ENCODE data around the gene VAV2. TPM values are rescaled to one million over a fixed set of nuclear protein-coding genes. Genes with fewer than 3 reads are reported as not detected.

Gene VAV2
- total RNA-seq, 2 experiments from 2014 or later: 4.2 TPM

DNA sequence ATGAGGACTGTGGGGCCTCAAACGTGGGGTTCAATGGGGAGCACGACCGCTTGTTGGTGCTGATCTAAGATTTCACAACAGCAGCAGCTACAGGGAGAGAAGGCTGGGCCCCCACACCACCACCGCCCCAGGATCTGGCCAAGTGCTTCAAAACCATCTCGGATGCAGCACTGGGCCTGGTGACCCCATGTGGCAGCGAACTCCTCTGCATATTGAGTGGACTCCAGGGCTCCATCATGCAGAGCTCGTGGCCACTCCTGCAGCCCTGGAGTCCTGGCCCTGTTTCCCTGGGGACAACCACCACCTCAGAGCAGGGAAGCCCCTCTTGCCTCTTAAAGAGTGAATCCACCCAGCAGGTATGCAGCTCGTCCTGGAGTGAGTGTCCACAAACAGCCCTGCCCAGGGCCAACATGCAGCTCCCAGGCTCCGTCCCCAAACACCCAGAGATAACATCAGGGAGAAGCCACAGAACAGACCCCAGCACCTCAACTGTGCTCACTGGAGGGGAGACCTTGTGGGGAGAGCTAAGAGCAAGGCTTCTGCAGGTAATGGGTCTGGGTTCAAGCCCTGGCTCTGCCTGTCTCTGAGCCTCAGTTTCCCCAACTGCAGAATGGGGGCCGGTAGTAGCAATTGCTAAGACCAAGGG is 150.8 kb downstream of the VAV2 start:
- Mint-ChIP-seq H3K27me3 (no peaks in the 10 kb centered on the region), H3K36me3 (no peaks in the 10 kb centered on the region), H3K4me3 (no peak overlapping the region), H3K4me1 (no peaks in the 10 kb centered on the region), H3K27ac (no peak overlapping the region), H3K9me3 (no peaks in the 10 kb centered on the region)
- DNase-seq: no peak

DNA sequence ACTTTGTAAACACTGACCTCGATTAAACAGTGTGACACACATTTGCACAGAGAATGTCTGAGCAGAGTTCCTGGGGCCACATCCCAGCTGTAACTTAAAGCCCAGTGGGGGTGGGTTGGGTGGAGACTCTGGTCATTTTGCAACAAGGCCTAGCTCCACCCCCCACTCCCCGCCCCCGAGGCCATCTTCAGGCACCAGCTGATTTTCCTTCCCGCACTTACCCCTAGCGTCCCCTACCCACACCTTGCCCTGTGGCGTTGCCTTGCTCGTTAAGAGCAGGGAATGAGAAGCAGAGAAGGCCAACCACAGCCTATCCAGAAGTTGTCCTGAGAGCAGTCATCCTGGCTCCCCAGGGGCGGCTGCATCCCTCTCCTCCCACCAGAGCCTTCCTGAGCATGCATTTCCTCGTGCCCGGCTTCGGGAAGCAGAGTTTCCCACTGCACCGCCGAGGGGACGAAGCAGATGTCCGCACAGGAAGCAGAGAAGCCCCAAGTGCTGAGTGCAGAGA is 152.2 kb downstream of the VAV2 start:
- DNase-seq: no peak
- H3K4me3 Mint-ChIP-seq: no peak overlapping the region
- H3K27ac Mint-ChIP-seq: no peak overlapping the region
- no peaks in the 10 kb centered on the region for H3K4me1 Mint-ChIP-seq
- H3K9me3 Mint-ChIP-seq: no peaks in the 10 kb centered on the region
- no peaks in the 10 kb centered on the region for H3K36me3 Mint-ChIP-seq
- H3K27me3 Mint-ChIP-seq: no peaks in the 10 kb centered on the region

DNA sequence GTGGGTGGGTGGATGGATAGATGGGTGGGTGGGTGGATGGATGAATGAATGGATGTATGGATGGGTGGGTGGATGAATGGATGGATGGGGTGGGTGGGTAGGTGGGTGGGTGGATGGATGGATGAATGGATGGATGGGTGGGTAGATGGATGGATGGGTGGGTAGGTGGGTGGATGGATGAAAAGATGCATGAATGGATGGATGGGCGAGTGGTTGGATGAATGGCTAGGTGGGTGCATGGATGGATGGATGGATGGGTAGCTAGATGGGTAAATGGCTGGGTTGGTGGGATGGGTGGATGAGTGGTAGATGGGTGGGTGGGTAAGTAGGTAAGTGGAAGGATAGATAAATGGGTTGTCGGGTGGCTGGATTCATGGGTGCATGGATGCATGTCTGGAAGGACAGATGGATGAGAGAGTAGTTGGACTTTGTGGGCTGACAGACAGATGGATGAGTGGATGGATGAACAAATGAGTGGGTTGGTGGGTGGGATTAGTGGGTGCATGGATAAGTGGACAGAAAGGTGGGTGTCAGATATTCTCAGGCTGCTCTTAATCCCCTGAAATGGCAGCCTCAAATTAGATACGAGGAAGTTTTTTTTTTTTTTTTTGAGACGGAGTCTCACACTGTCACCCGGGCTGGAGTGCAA is 153.1 kb downstream of the VAV2 start:
- no peaks in the 10 kb centered on the region for H3K9me3 Mint-ChIP-seq
- no peaks in the 10 kb centered on the region for H3K27me3 Mint-ChIP-seq
- DNase-seq: no peak
- no peaks in the 10 kb centered on the region for H3K4me1 Mint-ChIP-seq
- no peak overlapping the region for H3K27ac Mint-ChIP-seq
- H3K4me3 Mint-ChIP-seq: no peak overlapping the region
- H3K36me3 Mint-ChIP-seq: no peaks in the 10 kb centered on the region

DNA sequence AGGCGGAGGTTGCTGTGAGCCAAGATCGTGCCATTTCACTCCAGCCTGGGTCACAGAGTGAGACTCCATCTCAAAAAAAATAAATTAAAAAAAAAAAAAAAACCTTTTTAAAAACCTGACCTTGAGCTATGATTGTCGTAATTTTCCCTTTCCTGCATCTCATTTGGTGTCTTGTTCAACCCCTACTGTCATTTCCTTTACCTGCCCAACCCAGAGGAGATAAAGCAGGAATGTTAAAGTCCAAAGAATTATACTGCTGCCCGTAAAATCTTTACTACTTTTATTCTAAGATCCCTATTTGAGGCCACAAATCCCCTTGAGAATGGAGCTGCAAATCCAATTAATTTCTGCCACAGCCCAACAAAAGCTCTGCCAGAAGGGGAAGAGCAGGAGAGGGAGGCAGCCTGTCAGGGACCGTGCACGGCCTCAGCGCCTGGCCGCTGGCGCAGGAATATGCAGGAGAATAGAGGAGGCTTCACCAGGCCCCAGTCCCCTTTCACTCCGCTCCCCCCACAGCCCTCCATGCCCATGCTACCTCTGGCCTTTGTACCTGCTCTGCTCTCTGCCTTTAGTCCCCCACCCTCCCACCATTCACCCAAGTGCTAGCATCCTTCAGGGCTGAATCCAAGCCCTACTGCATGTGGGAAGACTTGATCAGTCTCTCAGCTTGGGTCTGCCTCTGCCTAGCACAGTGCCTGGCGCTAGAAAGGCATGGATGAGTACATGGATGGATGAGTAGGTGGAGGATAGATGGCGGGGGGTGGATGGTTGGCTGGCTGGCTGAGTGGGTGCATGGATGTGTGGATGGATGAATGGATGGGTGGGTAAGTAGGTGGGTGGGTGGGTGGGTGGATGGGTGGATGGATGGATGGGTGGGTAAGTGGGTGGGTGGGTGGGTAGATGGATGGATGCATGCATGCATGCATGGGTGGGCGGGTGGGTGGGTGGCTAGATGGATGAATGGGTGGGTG is 154.2 kb downstream of the VAV2 start:
- H3K36me3 Mint-ChIP-seq: no peaks in the 10 kb centered on the region
- no peak overlapping the region for H3K4me3 Mint-ChIP-seq
- no peaks in the 10 kb centered on the region for H3K4me1 Mint-ChIP-seq
- no peak for DNase-seq
- no peaks in the 10 kb centered on the region for H3K9me3 Mint-ChIP-seq
- no peaks in the 10 kb centered on the region for H3K27me3 Mint-ChIP-seq
- H3K27ac Mint-ChIP-seq: no peak overlapping the region

DNA sequence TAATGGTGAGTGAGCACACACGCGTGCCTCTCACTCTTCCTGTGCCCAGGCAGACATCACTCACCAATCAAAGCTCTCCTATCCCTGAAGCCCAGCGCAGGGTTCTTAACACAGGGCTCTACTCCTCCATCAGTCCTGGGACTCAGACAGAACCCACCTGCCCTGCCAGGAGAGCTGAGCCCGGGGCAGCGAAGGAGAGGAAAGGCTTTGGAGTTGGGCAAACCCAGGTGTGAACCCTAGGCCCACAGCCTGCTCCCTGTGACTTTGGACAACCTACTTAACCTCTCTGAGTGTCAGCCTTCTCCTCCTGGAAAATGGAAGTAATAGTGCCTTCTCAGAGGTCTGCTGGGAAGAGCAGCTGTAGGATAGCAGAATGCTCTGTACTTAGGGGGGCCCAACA is 155.3 kb downstream of the VAV2 start:
- no peaks in the 10 kb centered on the region for H3K9me3 Mint-ChIP-seq
- H3K36me3 Mint-ChIP-seq: no peaks in the 10 kb centered on the region
- no peak overlapping the region for H3K27ac Mint-ChIP-seq
- no peak overlapping the region for H3K4me3 Mint-ChIP-seq
- DNase-seq: no peak
- no peaks in the 10 kb centered on the region for H3K4me1 Mint-ChIP-seq
- H3K27me3 Mint-ChIP-seq: no peaks in the 10 kb centered on the region

DNA sequence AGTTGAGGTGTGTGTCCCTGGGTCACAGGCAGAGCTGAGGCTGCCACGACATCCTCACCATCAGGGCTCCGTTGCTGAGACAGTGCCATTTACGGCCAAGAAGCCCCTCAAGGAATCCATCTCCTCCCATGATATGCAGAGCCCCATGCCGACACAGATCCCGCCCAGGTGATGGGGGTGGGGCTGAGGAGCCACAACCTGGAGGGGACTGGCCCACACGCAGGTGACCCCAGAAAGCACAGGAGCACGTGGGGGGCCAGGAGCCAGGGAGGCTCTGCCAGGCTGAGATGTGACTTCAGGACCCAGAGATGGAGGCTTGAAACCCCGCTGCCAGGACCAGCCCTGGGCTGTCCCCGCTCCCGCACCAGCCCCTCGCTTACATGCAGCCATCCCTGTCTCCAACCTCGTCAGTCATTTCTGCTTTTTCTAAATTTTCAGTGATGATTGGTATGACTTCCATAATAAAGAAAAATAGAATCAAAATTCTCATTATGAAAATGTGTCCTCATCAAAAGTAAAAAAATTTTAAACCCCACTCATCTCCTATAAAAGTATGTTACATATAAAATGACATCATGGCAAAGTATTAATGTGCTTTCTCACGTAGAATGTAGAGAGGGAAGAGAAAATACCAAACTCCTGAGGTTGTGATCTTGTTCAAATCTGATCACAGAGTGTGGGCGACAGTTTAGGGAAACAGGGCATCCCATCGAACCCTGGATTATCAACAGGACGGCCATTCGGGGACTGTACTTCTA is 155.9 kb downstream of the VAV2 start:
- H3K27ac Mint-ChIP-seq: no peak overlapping the region
- H3K9me3 Mint-ChIP-seq: no peaks in the 10 kb centered on the region
- H3K4me1 Mint-ChIP-seq: no peaks in the 10 kb centered on the region
- H3K36me3 Mint-ChIP-seq: no peaks in the 10 kb centered on the region
- no peaks in the 10 kb centered on the region for H3K27me3 Mint-ChIP-seq
- no peak for DNase-seq
- H3K4me3 Mint-ChIP-seq: no peak overlapping the region

DNA sequence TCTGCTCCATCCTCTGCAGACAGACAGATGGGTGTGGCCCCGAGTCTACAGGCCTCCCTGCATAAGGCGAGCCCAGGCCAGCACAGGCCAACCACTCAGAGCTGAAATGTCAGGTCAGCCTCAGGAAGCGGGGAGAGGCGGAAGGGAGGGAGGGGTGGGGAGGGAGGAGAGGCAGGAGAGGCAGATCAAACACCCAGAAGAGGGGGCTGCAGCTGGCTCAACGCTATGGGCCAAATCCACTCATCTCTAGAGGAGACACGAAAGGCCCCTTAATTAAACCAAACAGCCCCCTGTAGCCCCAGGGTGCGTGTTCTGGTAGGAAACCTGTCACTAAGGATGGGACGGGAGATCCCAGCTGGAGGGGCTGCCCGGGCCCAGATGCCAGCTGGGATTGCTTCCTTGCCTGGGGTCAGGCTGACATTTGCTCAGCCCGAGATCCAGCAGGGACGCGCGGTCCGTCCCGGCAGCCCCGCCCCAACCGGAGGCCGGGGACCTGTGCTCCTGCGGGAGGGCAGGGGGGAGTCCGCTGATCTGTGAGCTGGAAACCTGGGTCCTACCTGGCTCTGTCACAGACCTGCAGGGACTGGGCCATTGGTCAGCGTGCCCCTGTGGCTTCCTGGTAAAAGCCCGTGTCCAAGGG is 156.7 kb downstream of the VAV2 start:
- Mint-ChIP-seq H3K9me3 (no peaks in the 10 kb centered on the region), H3K4me1 (no peaks in the 10 kb centered on the region), H3K4me3 (no peak overlapping the region), H3K27ac (no peak overlapping the region), H3K27me3 (no peaks in the 10 kb centered on the region), H3K36me3 (no peaks in the 10 kb centered on the region)
- no peak for DNase-seq

DNA sequence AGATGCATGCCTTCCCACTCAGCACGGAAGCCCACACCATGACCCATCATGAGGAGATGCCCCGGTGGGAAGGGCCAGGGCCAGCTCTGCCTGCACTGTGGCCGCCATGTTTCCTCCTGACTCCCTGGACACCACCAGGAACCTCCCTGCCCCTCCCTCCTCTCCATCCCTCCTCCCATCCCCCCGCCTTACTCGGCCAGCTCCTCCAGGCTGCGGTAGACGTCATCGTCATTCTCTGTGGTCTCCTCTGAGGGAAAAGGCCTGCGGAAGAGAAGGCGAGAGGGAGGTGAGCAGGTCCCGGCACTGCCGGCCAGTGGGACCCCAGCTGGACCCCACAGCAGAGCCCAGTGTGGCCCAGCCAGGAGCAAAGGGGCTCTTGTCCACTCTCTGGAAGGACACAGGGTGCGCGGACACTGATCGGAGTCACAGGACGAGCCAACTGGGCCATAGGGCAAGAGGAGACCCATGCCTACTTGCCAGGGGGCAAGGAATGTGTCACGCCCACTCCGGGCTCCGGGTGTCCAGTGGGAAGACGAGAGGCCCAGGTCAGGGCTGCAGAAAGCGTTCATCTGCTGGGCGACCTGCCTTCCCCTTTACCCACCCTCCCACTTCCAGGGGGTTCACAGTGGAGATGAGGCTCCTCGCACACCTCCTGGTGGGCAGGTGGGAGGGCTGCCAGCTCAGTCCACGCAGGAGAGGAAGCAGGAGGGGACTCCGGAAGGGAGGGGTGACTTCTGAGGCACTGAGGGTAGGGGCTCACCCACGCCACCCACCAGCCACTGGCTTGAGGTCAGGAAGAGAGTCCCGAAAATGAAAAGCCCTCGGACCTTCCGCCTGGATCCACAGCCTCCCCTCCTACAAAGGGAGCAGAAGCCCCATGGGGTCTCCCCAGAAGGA is 157.8 kb downstream of the VAV2 start:
- Mint-ChIP-seq H3K27ac (no peak overlapping the region), H3K4me3 (no peak overlapping the region)

DNA sequence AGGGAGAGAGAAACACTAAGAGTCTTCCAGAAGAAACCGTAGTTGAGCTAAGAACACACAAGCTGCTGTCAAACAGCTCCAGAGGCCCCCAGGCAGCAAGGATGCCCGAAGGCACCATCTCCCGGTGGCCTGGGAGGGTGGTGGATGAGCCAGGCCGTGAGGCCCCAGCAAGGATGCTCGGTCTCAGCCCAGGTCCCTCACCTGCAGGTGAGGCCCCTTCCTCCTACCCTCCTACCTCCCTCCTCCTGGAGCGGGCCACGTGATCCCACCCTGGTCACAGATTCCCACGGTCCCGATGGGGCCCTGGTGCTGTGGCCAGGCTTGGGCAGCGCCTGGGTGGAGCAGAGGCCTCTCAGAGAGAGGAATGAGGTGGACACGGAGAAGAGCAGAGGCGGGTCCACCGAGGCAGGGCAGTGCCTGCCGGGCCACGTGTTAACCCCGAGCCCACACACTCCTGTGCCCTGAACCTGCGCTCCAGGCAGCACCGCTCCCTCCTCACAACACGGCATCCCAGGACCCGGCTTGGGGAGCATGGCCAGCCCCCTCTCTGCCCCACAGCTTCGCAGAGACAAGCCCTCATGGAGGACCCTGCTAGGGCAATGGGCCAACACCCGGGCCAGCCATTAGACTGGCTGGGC is 158.6 kb downstream of the VAV2 start:
- Mint-ChIP-seq H3K4me1 (no peaks in the 10 kb centered on the region), H3K27ac (no peak overlapping the region)

More for the DNA sequence above, 157.8 kb downstream of the VAV2 start:
- Mint-ChIP-seq H3K9me3 (no peaks in the 10 kb centered on the region), H3K27me3 (no peaks in the 10 kb centered on the region), H3K36me3 (no peaks in the 10 kb centered on the region), H3K4me1 (no peaks in the 10 kb centered on the region)
- DNase-seq: no peak

DNA sequence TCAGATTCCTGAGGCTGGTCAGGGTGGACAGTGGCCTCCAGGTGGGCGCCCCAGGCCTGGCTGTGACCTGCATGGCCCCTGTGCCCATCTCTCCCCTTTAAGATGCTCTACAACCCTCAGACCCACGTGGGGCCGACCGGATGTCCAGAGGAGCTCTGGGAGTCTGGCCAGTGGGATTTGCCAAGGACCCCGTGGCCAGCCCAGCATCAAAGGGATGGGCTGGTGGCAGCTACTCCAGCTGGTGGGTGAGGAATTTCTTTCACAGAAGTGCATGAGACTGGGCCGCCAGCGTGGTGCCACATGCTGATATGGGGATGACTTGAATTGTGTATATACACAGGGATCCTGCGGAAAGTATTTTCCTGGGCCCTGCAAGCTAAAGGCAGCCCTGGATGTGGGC is 159.2 kb downstream of the VAV2 start:
- Mint-ChIP-seq H3K27ac (no peak overlapping the region), H3K36me3 (no peaks in the 10 kb centered on the region), H3K9me3 (no peaks in the 10 kb centered on the region), H3K4me3 (no peak overlapping the region), H3K27me3 (no peaks in the 10 kb centered on the region), H3K4me1 (no peaks in the 10 kb centered on the region)
- DNase-seq: no peak

More for the DNA sequence above, 158.6 kb downstream of the VAV2 start:
- Mint-ChIP-seq H3K9me3 (no peaks in the 10 kb centered on the region), H3K27me3 (no peaks in the 10 kb centered on the region), H3K4me3 (no peak overlapping the region), H3K36me3 (no peaks in the 10 kb centered on the region)
- DNase-seq: no peak

DNA sequence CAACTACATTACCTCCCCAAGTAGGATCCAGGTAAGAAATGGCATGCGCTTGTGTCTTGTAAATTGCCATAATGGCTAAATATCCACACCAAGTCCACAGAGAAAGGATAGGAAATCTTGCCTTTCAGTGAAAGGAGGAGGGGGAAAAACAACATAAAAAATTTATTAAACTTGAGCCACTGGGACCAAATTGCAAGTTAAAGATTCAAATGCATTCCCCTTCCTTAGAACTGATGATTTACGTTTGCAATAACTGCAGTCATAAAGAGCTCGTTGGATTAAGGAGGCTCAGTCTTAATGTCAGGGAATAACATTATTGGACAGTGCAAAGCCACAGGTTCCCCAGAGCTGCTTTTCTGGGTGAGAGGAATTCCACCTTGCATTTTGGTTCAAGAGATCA is 161.4 kb downstream of the VAV2 start:
- H3K4me3 Mint-ChIP-seq: no peak overlapping the region
- DNase-seq: no peak
- no peak overlapping the region for H3K27ac Mint-ChIP-seq
- no peaks in the 10 kb centered on the region for H3K4me1 Mint-ChIP-seq
- H3K36me3 Mint-ChIP-seq: no peaks in the 10 kb centered on the region
- no peaks in the 10 kb centered on the region for H3K9me3 Mint-ChIP-seq
- H3K27me3 Mint-ChIP-seq: no peaks in the 10 kb centered on the region

DNA sequence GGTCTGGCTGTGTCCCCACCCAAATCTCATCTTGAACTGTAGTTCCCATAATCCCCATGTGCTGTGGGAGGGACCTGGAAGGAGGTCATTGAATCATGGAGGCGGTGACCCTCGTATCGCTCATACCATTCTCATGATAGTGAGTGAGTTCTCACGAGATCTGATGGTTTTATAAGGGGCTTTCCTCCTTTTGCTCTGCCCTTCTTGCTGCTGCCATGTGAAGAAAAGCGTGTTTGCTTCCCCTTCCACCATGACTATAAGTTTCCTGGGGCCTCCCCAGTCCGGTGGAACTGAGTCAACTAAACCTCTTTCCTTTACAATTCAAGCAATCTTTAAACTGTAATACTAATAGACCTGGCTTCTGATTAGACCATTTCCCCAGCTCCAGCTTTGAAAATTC is 161.8 kb downstream of the VAV2 start:
- H3K4me3 Mint-ChIP-seq: no peak overlapping the region
- no peaks in the 10 kb centered on the region for H3K9me3 Mint-ChIP-seq
- H3K4me1 Mint-ChIP-seq: no peaks in the 10 kb centered on the region
- no peaks in the 10 kb centered on the region for H3K27me3 Mint-ChIP-seq
- DNase-seq: no peak
- no peak overlapping the region for H3K27ac Mint-ChIP-seq
- H3K36me3 Mint-ChIP-seq: no peaks in the 10 kb centered on the region

DNA sequence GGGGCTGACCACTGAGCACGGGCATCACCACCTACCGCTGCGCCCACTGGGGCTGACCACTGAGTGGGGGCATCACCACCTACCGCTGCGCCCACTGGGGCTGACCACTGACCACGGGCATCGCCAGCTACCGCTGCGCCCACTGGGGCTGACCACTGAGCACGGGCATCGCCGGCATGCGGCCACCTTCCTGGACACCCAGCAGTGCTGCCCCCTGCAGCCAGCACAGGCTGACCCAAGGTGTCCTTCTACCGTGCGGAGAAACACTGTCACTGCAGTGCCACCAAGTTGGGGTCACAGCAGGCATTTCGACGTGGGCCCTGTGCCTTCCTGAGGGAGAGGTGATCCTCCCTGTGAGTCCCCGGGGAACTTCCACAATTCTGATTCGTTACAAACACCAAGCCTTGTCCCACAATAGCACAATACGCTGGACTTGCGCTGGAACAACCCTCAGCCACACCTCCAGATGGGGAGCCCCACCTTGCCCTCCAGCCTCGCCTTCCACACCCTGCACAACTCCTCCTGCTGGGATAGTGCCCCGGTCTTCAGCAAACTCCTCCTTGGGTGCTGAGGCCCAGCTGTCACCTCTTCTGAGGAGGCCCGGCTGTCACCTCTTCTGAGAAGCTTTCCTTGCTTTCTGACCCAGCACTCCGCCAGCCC is 163.7 kb downstream of the VAV2 start:
- H3K27me3 Mint-ChIP-seq: no peaks in the 10 kb centered on the region
- no peak overlapping the region for H3K4me3 Mint-ChIP-seq

More for the DNA sequence above, 163.7 kb downstream of the VAV2 start:
- no peak for DNase-seq
- H3K36me3 Mint-ChIP-seq: no peaks in the 10 kb centered on the region
- H3K9me3 Mint-ChIP-seq: no peaks in the 10 kb centered on the region
- no peak overlapping the region for H3K27ac Mint-ChIP-seq
- H3K4me1 Mint-ChIP-seq: no peaks in the 10 kb centered on the region

Data from activated naive CD8-positive, alpha-beta T cell treated with anti-CD3 and anti-CD28 coated beads for 36 hours (primary cell).